ENCODE data around the gene SLC17A2. TPM values are rescaled to one million over a fixed set of nuclear protein-coding genes. Genes with fewer than 3 reads are reported as not detected.
"Not testable (repeated sequence)": the region's sequence is repeated elsewhere in the genome, so short reads cannot be mapped to it uniquely, and the experiment has no call there.

Gene SLC17A2
- polyA plus RNA-seq, 1 donor from 2014 or later, result not detected

DNA sequence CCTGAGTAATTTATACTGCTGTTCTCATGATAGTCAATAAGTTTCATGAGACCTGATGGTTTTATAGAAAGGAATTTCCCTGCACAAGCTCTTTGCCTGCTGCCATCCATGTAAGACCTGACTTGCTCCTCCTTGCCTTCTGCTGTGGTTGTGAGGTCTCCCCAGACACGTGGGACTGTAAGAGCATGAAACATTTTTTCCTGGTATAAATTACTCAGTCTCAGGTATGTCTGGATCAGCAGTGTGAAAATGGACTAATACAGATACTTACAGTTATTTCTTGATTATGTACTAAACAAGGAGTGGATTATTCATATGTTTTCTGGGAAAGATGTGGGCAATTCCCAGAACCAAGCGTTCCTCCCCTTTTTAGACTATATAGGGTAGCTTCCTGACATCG is 30.2 kb upstream of the SLC17A2 start:
- no peaks in the 10 kb centered on the region for H3K9me3 Mint-ChIP-seq
- no peaks in the 10 kb centered on the region for H3K27me3 Mint-ChIP-seq
- H3K27ac Mint-ChIP-seq, result peak overlapping the region in 1 of 3 donors; percentile 99
- peaks cover 46 to 53% (median 50%) of the 10 kb centered on the region in 3 donors for H3K4me1 Mint-ChIP-seq
- peak overlapping the region in 2 of 4 donors; percentile 18 to 47 for H3K4me3 Mint-ChIP-seq
- peaks cover 4% of the 10 kb centered on the region for H3K36me3 Mint-ChIP-seq

DNA sequence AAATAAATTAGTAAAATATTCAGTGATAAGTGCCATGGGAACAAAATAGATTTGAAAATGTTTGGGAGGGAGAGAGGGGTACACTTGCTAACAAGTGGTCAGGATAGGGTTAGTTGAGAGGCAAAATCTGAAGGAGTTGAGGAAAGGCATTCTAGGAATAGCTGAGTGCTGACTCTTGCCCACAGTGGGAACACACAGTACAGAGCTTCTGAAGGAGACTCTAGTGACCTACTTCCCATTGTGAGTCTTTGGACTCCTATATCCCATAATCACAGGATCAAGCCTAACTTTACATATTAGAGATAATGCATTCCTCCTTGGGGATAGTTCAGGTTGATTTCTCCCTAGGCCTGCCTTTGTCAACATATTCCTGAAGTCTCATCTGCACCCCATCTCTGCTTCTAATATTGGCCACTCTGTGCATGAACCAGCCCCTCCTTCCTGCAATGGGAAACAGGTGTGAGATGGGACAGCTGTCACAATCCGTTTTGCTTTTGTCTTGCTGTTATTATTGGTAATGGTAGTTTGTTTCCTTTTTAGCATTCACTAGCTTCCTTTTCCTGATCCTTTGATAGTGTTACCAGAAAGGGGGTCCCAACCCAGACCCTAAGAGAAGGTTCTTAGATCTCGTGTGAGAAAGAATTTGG is 29.5 kb upstream of the SLC17A2 start:
- H3K4me1 Mint-ChIP-seq, result peaks cover 46 to 52% (median 50%) of the 10 kb centered on the region in 3 donors
- H3K4me3 Mint-ChIP-seq, result peak overlapping the region; percentile 16 to 78 (median 32)
- H3K27ac Mint-ChIP-seq, result peak overlapping the region in 1 of 3 donors; percentile 4
- no peaks in the 10 kb centered on the region for H3K27me3 Mint-ChIP-seq
- peaks cover 4% of the 10 kb centered on the region for H3K36me3 Mint-ChIP-seq
- H3K9me3 Mint-ChIP-seq, result no peaks in the 10 kb centered on the region

DNA sequence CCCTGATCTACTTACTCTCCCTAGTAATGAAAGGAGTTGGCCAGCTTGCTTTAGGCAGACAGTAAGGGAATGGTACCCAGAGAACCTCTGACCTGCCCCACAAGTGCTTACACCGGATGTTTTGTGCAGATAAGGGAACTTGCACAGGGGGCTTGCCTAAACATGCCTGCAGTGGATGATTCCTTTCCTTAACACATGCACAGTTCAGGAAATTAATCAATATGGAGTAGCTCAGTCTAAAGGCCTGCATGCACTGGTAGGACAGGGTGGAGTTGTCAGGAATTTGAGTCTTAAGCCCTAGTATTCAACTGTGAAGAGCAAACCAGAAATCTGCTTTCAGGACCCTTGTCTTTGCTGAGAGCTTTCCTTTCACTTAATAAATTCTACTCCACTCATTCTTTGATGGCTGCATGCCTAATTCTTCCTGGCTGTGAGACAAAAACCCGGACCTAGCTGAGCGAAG is 28.2 kb upstream of the SLC17A2 start:
- H3K4me1 Mint-ChIP-seq, result peaks cover 38 to 46% (median 44%) of the 10 kb centered on the region in 3 donors
- H3K27me3 Mint-ChIP-seq, result no peaks in the 10 kb centered on the region
- H3K9me3 Mint-ChIP-seq, result no peaks in the 10 kb centered on the region
- peaks cover 3% of the 10 kb centered on the region for H3K36me3 Mint-ChIP-seq
- peak overlapping the region in 1 of 3 donors; percentile 64 for H3K27ac Mint-ChIP-seq
- H3K4me3 Mint-ChIP-seq, result peak overlapping the region; percentile 4 to 89 (median 55)

DNA sequence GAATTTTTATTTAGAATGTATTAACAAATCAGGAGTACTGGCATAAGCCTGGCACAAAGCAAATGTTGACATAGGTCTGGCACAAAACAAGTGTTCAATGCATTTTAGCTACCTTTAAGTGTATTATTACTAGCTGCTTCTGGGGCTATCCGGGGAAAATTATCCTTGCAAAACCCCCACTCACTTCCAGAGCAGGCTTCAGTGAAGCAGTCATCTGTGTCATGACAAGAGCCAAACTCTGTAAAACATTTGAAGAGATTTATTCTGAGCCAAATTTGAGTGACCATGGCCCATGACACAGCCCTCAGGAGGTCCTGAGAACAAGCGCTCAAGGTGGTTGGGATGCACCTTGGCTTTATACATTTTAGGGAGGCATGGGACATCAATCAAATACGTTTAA is 25.7 kb upstream of the SLC17A2 start:
- H3K36me3 Mint-ChIP-seq, result no peaks in the 10 kb centered on the region
- peaks cover 27 to 33% (median 31%) of the 10 kb centered on the region in 3 donors for H3K4me1 Mint-ChIP-seq
- H3K4me3 Mint-ChIP-seq, result no peak overlapping the region
- H3K27ac Mint-ChIP-seq, result no peak overlapping the region
- no peaks in the 10 kb centered on the region for H3K27me3 Mint-ChIP-seq
- H3K9me3 Mint-ChIP-seq, result no peaks in the 10 kb centered on the region

DNA sequence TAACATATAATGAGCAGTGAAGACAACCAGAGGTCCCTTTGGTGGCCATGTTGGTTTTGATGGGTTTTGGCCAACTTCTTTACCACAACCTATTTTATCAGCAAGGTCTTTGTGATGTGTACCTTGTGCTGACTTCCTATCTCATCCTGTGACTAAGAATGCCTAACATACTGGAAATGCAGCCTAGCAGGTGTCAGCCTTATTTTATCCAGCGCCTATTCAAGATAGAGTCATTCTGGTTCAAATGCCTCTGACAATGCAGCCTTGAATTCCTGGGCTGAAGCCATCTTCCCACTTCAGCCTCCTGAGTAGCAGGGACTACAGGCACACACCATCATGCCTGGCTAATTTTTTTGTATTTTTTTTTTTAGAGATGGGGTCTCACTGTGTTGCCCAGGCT is 24.3 kb upstream of the SLC17A2 start:
- Mint-ChIP-seq H3K9me3 (no peaks in the 10 kb centered on the region), H3K27me3 (no peaks in the 10 kb centered on the region), H3K4me1 (peaks cover 16 to 20% (median 18%) of the 10 kb centered on the region in 3 donors), H3K4me3 (no peak overlapping the region), H3K27ac (no peak overlapping the region), H3K36me3 (no peaks in the 10 kb centered on the region)

DNA sequence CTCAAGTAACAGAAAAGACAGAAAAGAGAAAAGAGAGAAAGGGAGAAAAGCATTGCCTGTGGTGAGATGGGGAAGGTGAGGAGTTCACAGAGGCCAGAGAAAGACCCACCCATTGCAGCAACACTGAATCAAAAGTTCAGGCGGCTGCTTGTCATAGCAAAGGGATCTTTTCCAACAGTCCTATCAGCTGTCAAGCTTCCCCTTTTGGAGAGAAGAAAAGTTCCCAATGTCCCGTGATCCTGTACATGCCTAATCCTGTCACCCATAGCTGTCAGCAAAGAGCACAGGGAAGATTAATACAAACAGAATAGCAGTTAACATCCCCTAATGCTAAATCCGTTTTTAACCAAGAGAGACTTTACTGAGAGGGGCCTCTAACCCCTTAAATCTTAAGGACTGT is 23.2 kb upstream of the SLC17A2 start:
- Mint-ChIP-seq H3K4me1 (peaks cover 6 to 10% (median 7%) of the 10 kb centered on the region in 3 donors), H3K4me3 (no peak overlapping the region), H3K27ac (no peak overlapping the region), H3K9me3 (peaks cover 0 to 3% (median 0%) of the 10 kb centered on the region in 3 donors), H3K36me3 (no peaks in the 10 kb centered on the region), H3K27me3 (no peaks in the 10 kb centered on the region)

DNA sequence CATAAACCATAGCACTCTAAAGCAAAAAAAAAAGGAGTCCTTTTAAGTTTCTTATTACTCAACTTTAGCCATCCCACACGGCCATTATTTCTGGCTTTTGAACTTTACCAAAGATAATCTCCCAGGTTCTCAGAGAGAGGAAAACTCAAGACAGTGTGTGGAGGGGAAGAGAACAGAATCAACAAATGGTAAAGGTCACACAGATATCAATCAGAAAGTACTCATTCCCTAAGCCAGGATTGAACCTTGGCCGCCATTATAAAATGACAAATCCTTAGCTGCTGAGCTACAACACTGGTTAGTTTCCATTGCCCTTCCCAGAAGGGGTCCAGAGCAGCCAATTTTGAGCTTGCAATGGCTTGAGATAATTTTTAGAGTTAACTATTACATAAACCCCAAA is 22.0 kb upstream of the SLC17A2 start:
- peaks cover 0 to 3% (median 0%) of the 10 kb centered on the region in 3 donors for H3K9me3 Mint-ChIP-seq
- no peak overlapping the region for H3K27ac Mint-ChIP-seq
- peaks cover 0 to 2% (median 0%) of the 10 kb centered on the region in 3 donors for H3K4me1 Mint-ChIP-seq
- no peak overlapping the region for H3K4me3 Mint-ChIP-seq
- no peaks in the 10 kb centered on the region for H3K27me3 Mint-ChIP-seq
- no peaks in the 10 kb centered on the region for H3K36me3 Mint-ChIP-seq

DNA sequence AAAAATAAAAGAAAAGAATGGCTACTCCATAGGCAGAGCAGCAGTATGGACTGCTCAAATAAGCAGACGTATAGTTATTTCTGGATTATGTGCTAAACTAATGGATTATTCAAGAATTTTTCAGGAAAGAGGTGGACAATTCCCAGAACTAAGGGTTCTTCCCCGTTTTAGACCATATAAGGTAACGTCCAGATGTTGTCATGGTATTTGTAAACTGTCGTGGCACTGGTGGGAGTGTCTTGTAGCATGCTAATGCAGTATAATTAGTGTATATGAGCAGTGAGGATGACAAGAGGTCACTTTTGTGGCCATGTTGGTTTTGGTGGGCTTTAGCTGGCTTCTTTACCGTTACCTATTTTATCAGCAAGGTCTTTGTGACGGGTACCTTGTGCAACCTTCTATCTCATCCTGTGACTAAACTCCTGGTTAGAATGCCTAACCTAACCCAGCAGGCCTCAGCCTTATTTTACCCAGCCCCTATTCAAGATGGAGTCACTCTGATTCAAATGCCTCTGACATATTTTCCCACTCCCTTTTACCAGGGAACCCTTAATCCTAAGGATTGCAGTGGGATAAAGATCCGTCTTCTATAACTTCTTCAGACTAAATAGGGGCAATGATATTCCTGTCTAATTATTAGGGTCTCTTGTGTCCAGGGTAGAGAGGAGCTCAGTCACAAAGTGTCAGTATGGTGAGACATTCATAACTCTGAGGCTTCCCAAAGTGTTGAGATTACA is 21.0 kb upstream of the SLC17A2 start:
- no peak overlapping the region for H3K27ac Mint-ChIP-seq
- H3K4me3 Mint-ChIP-seq, result no peak overlapping the region
- peaks cover 0 to 3% (median 0%) of the 10 kb centered on the region in 3 donors for H3K9me3 Mint-ChIP-seq
- no peaks in the 10 kb centered on the region for H3K27me3 Mint-ChIP-seq
- H3K4me1 Mint-ChIP-seq, result peaks cover 0 to 1% (median 0%) of the 10 kb centered on the region in 3 donors
- no peaks in the 10 kb centered on the region for H3K36me3 Mint-ChIP-seq

DNA sequence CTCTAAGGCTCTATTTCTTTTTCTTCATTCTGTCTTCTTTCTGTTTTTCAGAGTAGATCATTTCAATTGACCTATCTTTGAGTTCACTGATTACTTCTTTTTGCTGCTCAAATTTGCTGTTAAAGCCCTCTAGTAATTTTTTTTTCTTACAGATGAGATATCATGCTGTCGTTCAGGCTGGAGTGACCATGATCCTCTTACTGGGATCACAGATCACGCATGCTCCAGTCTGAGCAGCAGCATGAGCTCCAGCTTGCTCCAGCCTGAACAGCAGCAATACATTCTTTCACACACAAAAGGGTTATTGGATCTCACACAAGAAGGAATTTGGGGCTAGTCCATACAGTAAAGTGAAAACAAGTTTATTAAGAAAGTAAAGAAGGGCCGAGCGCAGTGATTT is 19.8 kb upstream of the SLC17A2 start:
- Mint-ChIP-seq H3K27me3 (no peaks in the 10 kb centered on the region), H3K9me3 (peaks cover 4 to 10% (median 6%) of the 10 kb centered on the region in 3 donors), H3K36me3 (no peaks in the 10 kb centered on the region), H3K4me3 (no peak overlapping the region), H3K4me1 (peaks cover 2 to 3% (median 3%) of the 10 kb centered on the region in 3 donors), H3K27ac (no peak overlapping the region)

DNA sequence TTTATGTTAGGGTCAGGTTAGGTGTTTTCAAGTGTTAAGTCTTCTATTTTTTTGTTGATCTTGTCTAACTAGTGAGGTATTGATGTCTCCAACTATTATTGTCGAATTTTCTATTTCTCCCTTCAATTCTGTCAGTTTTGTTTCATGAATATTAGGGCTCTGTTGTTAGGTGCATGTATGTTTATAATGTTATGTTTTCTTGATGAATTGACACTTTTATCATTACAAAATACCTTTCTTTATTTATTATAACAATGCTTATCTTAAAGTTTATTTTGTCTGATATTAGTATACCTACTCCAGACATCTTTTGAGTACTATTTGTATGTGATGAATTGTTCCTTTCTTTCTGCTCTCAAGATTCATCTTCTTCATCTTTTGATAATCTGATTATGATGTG is 19.2 kb upstream of the SLC17A2 start:
- Mint-ChIP-seq H3K36me3 (no peaks in the 10 kb centered on the region), H3K4me1 (peaks cover 4 to 6% (median 4%) of the 10 kb centered on the region in 3 donors), H3K4me3 (no peak overlapping the region), H3K27ac (no peak overlapping the region), H3K9me3 (peaks cover 4 to 11% (median 6%) of the 10 kb centered on the region in 3 donors), H3K27me3 (no peaks in the 10 kb centered on the region)

DNA sequence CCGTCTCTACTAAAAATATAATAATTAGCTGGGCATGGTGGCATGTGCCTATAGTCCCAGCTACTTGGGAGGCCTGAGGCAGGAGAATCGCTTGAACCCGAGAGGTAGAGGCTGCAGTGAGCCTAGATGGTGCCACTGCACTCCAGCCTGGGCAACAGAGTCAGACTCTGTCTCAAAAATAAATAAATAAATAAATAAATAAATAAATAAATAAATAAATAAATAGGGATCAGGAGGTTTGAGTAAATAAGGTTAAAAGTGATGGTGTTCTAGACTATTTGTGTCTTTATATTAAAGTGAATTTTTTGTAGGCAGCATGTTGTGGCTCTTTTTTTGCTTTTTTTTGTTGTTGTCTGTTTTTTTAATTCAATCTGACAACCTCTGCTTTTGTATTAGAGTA is 17.0 kb upstream of the SLC17A2 start:
- not testable (repeated sequence) for H3K4me1 Mint-ChIP-seq, H3K4me3 Mint-ChIP-seq, H3K36me3 Mint-ChIP-seq, H3K27me3 Mint-ChIP-seq, H3K27ac Mint-ChIP-seq
- H3K9me3 Mint-ChIP-seq, result peaks cover 4 to 11% (median 6%) of the 10 kb centered on the region in 3 donors

DNA sequence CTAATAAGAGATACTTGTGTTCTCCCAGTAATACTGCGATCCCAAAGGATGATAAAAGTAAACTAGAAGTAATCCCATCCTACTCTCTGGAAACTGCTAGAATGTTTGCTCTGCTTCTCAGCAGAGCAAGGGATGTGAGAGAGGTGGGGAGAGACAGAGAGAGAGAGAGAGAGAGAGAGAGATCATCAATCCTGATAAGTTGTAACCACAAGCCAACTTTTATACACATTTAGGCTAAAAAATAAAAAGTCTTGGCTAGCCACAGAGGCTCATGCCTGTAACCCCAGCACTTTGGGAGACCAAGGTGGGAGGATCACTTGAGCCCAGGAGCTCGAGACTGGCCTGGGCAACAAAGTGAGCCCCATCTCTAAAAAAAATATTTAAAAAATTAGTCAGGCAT is 16.1 kb upstream of the SLC17A2 start:
- no peak overlapping the region for H3K27ac Mint-ChIP-seq

DNA sequence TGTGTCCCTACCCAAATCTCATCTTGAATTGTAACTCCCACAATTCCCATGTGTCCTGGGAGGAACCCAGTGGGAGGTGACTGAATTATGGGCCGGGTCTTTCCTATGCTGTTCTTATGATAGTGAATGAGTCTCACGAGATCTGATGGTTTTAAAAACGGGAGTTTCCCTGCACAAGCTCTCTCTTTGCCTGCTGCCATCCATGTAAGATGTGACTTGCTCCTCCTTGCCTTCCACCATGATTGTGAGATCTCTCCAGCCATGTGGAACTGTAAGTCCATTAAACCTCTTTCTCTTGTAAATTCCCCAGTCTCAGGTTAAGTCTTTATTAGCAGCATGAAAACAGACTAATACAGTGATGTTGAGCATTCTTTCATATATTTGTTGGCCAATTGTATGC is 15.2 kb upstream of the SLC17A2 start:
- not testable (repeated sequence) for H3K27ac Mint-ChIP-seq, H3K27me3 Mint-ChIP-seq, H3K36me3 Mint-ChIP-seq, H3K4me3 Mint-ChIP-seq, H3K4me1 Mint-ChIP-seq
- H3K9me3 Mint-ChIP-seq, result peaks cover 4 to 11% (median 6%) of the 10 kb centered on the region in 3 donors

More for the DNA sequence above, 16.1 kb upstream of the SLC17A2 start:
- Mint-ChIP-seq H3K4me3 (no peak overlapping the region), H3K4me1 (peaks cover 4 to 10% (median 4%) of the 10 kb centered on the region in 3 donors), H3K9me3 (peaks cover 4 to 11% (median 6%) of the 10 kb centered on the region in 3 donors), H3K27me3 (no peaks in the 10 kb centered on the region), H3K36me3 (no peaks in the 10 kb centered on the region)

DNA sequence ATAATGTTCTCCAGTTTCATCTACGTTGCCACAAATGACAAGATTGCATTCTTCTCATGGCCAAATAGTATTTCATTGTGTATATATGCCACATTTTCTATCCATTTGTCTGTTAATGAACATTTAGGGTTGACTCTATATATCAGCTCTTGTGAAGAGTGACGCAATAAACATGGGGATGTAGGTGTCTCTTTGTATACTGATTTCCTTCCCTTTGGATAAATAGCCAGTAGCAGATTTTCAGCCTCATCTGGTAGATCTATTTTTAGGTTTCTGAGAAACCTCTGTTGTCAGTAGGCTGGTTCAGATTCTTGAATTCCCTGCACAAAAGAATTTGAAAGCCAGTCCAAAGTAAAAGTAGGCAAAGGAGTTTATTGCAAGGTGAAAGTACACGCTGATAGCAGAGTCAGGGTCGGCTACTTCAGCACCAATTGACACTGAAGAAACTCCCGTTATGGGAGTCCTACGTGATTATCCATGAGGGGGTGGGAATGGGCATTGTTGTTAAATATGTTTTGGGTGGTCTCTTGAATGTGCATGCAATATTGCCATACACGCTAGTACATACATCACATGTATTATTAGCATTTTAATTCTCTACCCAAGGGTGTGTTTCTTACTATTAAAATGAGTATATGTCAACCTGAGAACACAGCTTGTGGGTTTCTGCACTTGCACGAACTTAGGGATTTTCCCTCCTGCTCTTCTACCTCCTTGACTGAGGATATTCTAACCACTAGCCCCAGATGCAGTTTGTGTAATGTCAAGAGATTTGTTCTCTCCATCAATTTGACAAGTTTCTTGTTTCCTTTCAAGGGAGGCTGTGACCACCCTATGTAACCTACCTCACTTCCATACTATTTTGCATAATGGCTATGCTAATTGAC is 14.4 kb upstream of the SLC17A2 start:
- Mint-ChIP-seq H3K4me3 (no peak overlapping the region), H3K4me1 (peaks cover 4 to 10% (median 4%) of the 10 kb centered on the region in 3 donors), H3K27me3 (no peaks in the 10 kb centered on the region), H3K27ac (peak overlapping the region in 1 of 3 donors; percentile 15), H3K36me3 (no peaks in the 10 kb centered on the region), H3K9me3 (peaks cover 4 to 11% (median 6%) of the 10 kb centered on the region in 3 donors)

DNA sequence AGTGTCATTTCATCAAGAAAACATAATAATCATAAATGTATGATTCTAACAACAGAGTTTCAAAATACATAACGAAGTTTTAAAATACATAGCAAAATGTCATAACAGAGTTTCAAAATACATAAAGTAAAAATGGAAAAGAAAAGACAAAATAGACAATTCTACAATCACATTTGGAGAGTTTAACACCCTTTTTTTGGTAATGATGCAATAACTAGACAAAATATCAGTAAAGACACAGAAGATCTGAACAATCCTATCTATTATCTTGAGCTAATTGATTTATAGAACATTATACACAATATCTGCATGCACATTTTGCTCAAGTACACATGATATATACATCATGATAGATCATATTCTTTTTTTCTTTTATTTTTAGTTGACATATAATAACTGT is 13.4 kb upstream of the SLC17A2 start:
- Mint-ChIP-seq H3K4me3 (no peak overlapping the region), H3K9me3 (peaks cover 4 to 8% (median 6%) of the 10 kb centered on the region in 3 donors), H3K36me3 (no peaks in the 10 kb centered on the region), H3K4me1 (peaks cover 4 to 10% (median 4%) of the 10 kb centered on the region in 3 donors), H3K27me3 (no peaks in the 10 kb centered on the region), H3K27ac (no peak overlapping the region)

Measured in IgD-negative memory B cell (primary cell).